WTC11 (cell line): Measurements from ENCODE around the gene MYBPH. TPM values are rescaled to one million over a fixed set of nuclear protein-coding genes. Genes with fewer than 3 reads are reported as not detected.

ENCODE experiments used
- ATAC-seq: fragments of 200-7000 bp; cut with Tn5 transposase; 2 replicates; pipeline ENCODE4 v1.10.0; 2021; ENCODE audit warnings: mild to moderate bottlenecking, moderate library complexity
- CTCF ChIA-PET: fragments of 300-600 bp; sonication (Branson Sonifier 250); formaldehyde crosslinking; loops from one replicate; lab custom pipeline; 2021; ENCODE audit warnings: antibody characterized with exemption; lab: Charles Lee
- POLR2A ChIA-PET: fragments of 350-600 bp; sonication (Branson Sonifier 250); formaldehyde crosslinking; loops from one replicate; lab custom pipeline; 2021; ENCODE audit warnings: antibody characterized with exemption; lab: Charles Lee
- DNase-seq: peaks from one replicate; pipeline ENCODE4 v3.0.0; 2021; ENCODE audit warnings: low spot score
- H3K27ac Mint-ChIP-seq: 2 replicates; pipeline ENCODE4 v1.8.0; 2021; ENCODE audit warnings: mixed read lengths
- H3K27me3 Mint-ChIP-seq: 2 replicates; pipeline ENCODE4 v1.8.0; 2021; ENCODE audit warnings: low read depth, mild to moderate bottlenecking, moderate library complexity, mixed read lengths
- H3K36me3 Mint-ChIP-seq: 2 replicates; pipeline ENCODE4 v1.8.0; 2021; ENCODE audit warnings: mixed read lengths
- H3K4me1 Mint-ChIP-seq: 2 replicates; pipeline ENCODE4 v1.8.0; 2022; ENCODE audit warnings: mixed read lengths
- H3K4me3 Mint-ChIP-seq: 2 replicates; pipeline ENCODE4 v1.8.0; 2021; ENCODE audit warnings: mild to moderate bottlenecking, moderate library complexity, mixed read lengths
- H3K9me3 Mint-ChIP-seq: 2 replicates; pipeline ENCODE4 v1.8.0; 2021; ENCODE audit warnings: mixed read lengths
- AR ChIP-seq: fragments of 250-450 bp; sonication (Bioruptor Pico); IDR thresholded peaks from 2 replicates; pipeline ENCODE4 v1.9.0; 2021; ENCODE audit warnings: mild to moderate bottlenecking
- FOXP1 ChIP-seq: sonication (generic); formaldehyde crosslinking; IDR thresholded peaks from 2 replicates; pipeline ENCODE4 v1.8.0; 2022; ENCODE audit warnings: missing genetic modification reagents, mild to moderate bottlenecking, moderate library complexity, borderline replicate concordance
- GRHL2 ChIP-seq: fragments of 250-450 bp; sonication (Bioruptor Pico); IDR thresholded peaks from 2 replicates; pipeline ENCODE4 v1.8.0; 2022; ENCODE audit warnings: mild to moderate bottlenecking, moderate library complexity; ENCODE audit not compliant: insufficient replicate concordance, severe bottlenecking
- MXD4 ChIP-seq: fragments of 250-450 bp; sonication (Bioruptor Pico); IDR thresholded peaks from 2 replicates; pipeline ENCODE4 v1.8.0; 2021; ENCODE audit warnings: mild to moderate bottlenecking, moderate library complexity, borderline replicate concordance
- NFATC4 ChIP-seq: fragments of 250-450 bp; sonication (Bioruptor Pico); IDR thresholded peaks from 2 replicates; pipeline ENCODE4 v1.9.0; 2021; ENCODE audit warnings: mild to moderate bottlenecking
- RORB ChIP-seq: fragments of 250-450 bp; sonication (Bioruptor Pico); IDR thresholded peaks from 2 replicates; pipeline ENCODE4 v1.9.0; 2021; ENCODE audit warnings: mild to moderate bottlenecking
- ZNF263 ChIP-seq: sonication (generic); formaldehyde crosslinking; IDR thresholded peaks from 2 replicates; pipeline ENCODE4 v1.8.1; 2022; ENCODE audit warnings: low read depth, mild to moderate bottlenecking, moderate library complexity, missing genetic modification reagents
- ZNF423 ChIP-seq: fragments of 250-450 bp; sonication (Bioruptor Pico); IDR thresholded peaks from 2 replicates; pipeline ENCODE4 v2.1.2; 2022; ENCODE audit warnings: mild to moderate bottlenecking, moderate library complexity
- ZSCAN18 ChIP-seq: fragments of 250-450 bp; sonication (Bioruptor Pico); IDR thresholded peaks from 2 replicates; pipeline ENCODE4 v2.1.2; 2022; ENCODE audit warnings: mild to moderate bottlenecking, moderate library complexity
- total RNA-seq: library from RNA; stranded (reverse); gene quantifications from 3 replicates; pipeline ENCODE4 v1.2.3, GENCODE V29; 2021
- TF ChIP-seq, protein P1 (sequence below): sonication (generic); formaldehyde crosslinking; IDR thresholded peaks from 2 replicates; pipeline ENCODE4 v1.8.1; 2023; ENCODE audit warnings: mild to moderate bottlenecking, moderate library complexity, missing genetic modification reagents
- TF ChIP-seq, protein P2 (sequence below): sonication (generic); formaldehyde crosslinking; IDR thresholded peaks from 2 replicates; pipeline ENCODE4 v1.8.1; 2022; ENCODE audit warnings: mild to moderate bottlenecking, moderate library complexity, missing genetic modification reagents
- TF ChIP-seq, protein P3 (sequence below): sonication (generic); formaldehyde crosslinking; IDR thresholded peaks from 2 replicates; pipeline ENCODE4 v1.8.0; 2023; ENCODE audit warnings: mild to moderate bottlenecking, missing genetic modification reagents
- TF ChIP-seq, protein P4 (sequence below): sonication (generic); formaldehyde crosslinking; IDR thresholded peaks from 2 replicates; pipeline ENCODE4 v1.8.1; 2023; ENCODE audit warnings: mild to moderate bottlenecking, missing genetic modification reagents, borderline replicate concordance

The MYBPH gene
- total RNA-seq, 1 experiment from 2014 or later: not detected

GRCh38 chr1:203177036-203177405 lies 1.4 kb upstream of the MYBPH start:
- Mint-ChIP-seq H3K27ac (no peak overlapping the region), H3K27me3 (no peaks in the 10 kb centered on the region), H3K4me3 (no peak overlapping the region), H3K9me3 (no peaks in the 10 kb centered on the region), H3K4me1 (peaks cover 22% of the 10 kb centered on the region), H3K36me3 (no peaks in the 10 kb centered on the region)
- ChIA-PET CTCF (interaction anchor here (4.9 to 6.1 kb wide), 2 partner anchors 90 to 137 kb away, joined by 18 to 30 read pairs; no protein-coding TSS in a partner anchor), POLR2A (no interaction called here)
- TF ChIP-seq MXD4 (CRISPR knock-in tag): no peak
- no peak for TF ChIP-seq AR (CRISPR knock-in tag)
- no peak for TF ChIP-seq NFATC4 (CRISPR knock-in tag)
- TF ChIP-seq GRHL2 (CRISPR knock-in tag): no peak
- TF ChIP-seq, protein P1, sequence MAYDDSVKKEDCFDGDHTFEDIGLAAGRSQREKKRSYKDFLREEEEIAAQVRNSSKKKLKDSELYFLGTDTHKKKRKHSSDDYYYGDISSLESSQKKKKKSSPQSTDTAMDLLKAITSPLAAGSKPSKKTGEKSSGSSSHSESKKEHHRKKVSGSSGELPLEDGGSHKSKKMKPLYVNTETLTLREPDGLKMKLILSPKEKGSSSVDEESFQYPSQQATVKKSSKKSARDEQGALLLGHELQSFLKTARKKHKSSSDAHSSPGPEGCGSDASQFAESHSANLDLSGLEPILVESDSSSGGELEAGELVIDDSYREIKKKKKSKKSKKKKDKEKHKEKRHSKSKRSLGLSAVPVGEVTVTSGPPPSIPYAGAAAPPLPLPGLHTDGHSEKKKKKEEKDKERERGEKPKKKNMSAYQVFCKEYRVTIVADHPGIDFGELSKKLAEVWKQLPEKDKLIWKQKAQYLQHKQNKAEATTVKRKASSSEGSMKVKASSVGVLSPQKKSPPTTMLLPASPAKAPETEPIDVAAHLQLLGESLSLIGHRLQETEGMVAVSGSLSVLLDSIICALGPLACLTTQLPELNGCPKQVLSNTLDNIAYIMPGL (CRISPR knock-in tag): no peak
- TF ChIP-seq, protein P2, sequence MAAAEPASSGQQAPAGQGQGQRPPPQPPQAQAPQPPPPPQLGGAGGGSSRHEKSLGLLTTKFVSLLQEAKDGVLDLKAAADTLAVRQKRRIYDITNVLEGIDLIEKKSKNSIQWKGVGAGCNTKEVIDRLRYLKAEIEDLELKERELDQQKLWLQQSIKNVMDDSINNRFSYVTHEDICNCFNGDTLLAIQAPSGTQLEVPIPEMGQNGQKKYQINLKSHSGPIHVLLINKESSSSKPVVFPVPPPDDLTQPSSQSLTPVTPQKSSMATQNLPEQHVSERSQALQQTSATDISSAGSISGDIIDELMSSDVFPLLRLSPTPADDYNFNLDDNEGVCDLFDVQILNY (CRISPR knock-in tag): no peak
- no peak for TF ChIP-seq ZNF263 (CRISPR knock-in tag)
- no peak for TF ChIP-seq RORB (CRISPR knock-in tag)
- TF ChIP-seq, protein P3, sequence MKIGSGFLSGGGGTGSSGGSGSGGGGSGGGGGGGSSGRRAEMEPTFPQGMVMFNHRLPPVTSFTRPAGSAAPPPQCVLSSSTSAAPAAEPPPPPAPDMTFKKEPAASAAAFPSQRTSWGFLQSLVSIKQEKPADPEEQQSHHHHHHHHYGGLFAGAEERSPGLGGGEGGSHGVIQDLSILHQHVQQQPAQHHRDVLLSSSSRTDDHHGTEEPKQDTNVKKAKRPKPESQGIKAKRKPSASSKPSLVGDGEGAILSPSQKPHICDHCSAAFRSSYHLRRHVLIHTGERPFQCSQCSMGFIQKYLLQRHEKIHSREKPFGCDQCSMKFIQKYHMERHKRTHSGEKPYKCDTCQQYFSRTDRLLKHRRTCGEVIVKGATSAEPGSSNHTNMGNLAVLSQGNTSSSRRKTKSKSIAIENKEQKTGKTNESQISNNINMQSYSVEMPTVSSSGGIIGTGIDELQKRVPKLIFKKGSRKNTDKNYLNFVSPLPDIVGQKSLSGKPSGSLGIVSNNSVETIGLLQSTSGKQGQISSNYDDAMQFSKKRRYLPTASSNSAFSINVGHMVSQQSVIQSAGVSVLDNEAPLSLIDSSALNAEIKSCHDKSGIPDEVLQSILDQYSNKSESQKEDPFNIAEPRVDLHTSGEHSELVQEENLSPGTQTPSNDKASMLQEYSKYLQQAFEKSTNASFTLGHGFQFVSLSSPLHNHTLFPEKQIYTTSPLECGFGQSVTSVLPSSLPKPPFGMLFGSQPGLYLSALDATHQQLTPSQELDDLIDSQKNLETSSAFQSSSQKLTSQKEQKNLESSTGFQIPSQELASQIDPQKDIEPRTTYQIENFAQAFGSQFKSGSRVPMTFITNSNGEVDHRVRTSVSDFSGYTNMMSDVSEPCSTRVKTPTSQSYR (CRISPR knock-in tag): no peak
- no peak for TF ChIP-seq ZNF423 (CRISPR knock-in tag)
- no peak for TF ChIP-seq ZSCAN18
- TF ChIP-seq FOXP1 (CRISPR knock-in tag): no peak
- TF ChIP-seq, protein P4, sequence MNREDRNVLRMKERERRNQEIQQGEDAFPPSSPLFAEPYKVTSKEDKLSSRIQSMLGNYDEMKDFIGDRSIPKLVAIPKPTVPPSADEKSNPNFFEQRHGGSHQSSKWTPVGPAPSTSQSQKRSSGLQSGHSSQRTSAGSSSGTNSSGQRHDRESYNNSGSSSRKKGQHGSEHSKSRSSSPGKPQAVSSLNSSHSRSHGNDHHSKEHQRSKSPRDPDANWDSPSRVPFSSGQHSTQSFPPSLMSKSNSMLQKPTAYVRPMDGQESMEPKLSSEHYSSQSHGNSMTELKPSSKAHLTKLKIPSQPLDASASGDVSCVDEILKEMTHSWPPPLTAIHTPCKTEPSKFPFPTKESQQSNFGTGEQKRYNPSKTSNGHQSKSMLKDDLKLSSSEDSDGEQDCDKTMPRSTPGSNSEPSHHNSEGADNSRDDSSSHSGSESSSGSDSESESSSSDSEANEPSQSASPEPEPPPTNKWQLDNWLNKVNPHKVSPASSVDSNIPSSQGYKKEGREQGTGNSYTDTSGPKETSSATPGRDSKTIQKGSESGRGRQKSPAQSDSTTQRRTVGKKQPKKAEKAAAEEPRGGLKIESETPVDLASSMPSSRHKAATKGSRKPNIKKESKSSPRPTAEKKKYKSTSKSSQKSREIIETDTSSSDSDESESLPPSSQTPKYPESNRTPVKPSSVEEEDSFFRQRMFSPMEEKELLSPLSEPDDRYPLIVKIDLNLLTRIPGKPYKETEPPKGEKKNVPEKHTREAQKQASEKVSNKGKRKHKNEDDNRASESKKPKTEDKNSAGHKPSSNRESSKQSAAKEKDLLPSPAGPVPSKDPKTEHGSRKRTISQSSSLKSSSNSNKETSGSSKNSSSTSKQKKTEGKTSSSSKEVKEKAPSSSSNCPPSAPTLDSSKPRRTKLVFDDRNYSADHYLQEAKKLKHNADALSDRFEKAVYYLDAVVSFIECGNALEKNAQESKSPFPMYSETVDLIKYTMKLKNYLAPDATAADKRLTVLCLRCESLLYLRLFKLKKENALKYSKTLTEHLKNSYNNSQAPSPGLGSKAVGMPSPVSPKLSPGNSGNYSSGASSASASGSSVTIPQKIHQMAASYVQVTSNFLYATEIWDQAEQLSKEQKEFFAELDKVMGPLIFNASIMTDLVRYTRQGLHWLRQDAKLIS (CRISPR knock-in tag): no peak
- ATAC-seq (no peak), DNase-seq (no peak)
